Stimulated activated CD4-positive, alpha-beta T cell treated with anti-CD3 and anti-CD28 coated beads, TNF-alpha, amount 100 ng/mL, for 48 hours (primary cell): ENCODE data around the gene PLSCR4.
"Not testable (repeated sequence)": the region's sequence is repeated elsewhere in the genome, so short reads cannot be mapped to it uniquely, and the experiment has no call there.

Source experiments
- DNase-seq, 3 donors: peaks; one replicate each; pipeline ENCODE4 v3.0.0-alpha.2; 2020; ENCODE audit warnings: low read depth in 3 of 3

The PLSCR4 gene, protein sequence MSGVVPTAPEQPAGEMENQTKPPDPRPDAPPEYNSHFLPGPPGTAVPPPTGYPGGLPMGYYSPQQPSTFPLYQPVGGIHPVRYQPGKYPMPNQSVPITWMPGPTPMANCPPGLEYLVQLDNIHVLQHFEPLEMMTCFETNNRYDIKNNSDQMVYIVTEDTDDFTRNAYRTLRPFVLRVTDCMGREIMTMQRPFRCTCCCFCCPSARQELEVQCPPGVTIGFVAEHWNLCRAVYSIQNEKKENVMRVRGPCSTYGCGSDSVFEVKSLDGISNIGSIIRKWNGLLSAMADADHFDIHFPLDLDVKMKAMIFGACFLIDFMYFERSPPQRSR

DNA sequence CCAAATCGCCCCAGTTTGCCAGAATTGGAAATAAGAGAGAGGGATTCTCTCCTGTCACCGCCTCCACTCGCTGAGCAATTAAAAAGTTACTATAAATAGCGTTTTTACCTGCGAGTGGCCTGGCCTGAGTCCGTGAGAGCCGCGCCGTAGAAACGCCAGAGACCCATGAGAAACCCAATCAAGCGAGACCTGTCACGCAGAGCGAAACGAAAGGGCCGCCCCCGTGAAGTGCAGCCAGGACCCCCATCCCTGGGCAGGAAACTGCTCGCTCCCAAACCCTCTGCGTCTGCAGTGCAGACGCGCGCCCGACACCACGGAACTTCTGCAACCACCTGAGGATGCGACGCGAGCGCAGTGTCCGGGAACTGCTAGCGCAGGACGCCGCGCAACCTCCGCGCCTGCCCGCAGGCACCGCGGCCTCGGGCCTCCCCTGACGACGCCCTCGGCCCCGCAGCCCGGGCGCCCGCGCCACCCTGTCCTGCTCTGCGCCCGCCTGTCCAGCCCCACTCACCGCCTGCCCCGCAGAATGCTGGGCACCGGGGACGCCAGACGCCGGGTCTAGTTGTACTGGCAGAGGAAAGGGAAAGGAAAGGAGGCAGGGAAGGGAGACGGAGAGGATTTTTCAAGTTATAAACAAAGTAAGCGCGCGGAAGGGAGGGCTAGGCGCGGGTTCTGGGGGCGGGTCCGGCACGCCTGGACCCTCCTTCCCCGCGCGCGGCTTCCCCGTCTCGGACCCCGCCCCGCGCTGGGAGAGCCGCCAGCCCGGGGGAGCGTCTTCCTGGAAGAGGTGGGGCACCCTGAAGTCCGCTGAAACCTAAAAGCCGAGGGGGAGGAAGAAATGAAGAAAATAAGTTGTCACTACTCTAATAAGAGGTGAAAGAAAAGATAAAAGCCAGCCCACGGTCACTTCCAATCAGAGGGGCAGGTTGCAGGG, at the start of gene PLSCR4:
Gene PLSCR4, minus strand, starts transcription at position 657 of the 934 bp plus-strand sequence. CDS start 29,034 bp downstream, outside the sequence.
- peak in 1 of 3 donors; percentile 0 for DNase-seq

DNA sequence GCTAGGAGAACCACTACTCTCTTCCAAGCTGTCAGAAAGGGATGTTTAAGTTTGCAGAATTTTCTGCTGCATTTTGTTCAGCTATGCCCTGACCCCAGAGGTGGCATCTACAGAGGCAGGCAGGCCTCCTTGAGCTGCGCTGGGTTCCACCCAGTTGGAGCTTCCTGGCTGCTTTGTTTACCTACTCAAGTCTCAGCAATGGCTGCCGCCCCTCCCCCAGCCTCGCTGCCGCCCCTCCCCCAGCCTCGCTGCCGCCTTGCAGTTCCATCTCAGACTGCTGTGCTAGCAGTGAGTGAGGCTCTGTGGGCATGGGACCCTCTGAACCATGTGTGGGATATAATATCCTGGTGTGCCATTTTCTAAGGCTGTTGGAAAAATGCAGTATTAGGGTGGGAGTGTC, 42.5 kb upstream of the PLSCR4 start:
- DNase-seq = not testable (repeated sequence)

DNA sequence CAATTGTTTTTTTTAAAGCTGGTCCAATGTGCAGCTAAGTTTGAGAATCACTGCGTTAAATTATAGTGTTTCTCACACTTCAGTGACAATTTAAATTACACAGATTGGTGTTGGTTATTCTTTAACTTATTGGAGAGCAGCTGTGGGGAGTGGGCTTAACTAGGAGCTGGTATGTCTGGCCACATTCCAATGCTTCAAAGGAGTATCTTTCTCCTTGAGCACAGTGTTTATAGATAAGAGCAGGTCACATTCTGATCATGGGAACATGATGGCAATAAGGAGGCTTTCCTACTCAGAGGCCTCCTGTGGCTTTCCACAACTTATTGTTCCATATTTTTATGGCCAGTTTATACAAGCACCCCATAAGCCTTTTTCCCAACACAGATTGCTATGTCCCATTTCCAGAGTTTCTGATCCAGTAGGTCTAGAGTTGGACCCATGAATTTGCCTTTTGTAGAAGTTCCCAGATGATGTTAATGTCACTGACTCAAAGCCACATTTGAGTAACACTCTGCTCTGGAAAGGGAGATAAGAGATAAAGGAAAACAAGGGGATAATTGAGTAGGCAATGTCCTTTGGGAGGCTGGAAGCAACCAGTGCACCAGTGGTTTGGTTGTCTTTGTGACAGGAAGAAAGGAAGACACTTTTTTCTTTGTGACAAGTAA, 33.0 kb upstream of the PLSCR4 start:
- no peak for DNase-seq

DNA sequence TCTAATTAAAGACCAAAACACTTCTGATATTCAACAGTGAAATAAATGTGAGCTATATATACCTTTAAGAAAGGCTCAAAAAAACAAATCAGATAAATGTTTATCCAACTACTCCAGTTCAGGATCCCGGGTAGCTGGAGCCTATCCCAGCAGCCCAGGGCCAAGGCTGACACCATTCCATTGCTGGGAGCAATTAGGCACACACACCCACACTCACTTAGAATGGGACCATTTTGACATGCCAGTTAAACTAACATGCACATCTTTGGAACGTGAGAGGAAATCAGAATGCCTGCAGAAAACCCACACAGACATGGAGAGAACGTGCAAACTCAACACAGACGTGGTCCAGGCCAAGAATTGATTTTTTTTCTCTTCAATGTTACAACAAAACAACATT, 30.0 kb upstream of the PLSCR4 start:
- no peak for DNase-seq

DNA sequence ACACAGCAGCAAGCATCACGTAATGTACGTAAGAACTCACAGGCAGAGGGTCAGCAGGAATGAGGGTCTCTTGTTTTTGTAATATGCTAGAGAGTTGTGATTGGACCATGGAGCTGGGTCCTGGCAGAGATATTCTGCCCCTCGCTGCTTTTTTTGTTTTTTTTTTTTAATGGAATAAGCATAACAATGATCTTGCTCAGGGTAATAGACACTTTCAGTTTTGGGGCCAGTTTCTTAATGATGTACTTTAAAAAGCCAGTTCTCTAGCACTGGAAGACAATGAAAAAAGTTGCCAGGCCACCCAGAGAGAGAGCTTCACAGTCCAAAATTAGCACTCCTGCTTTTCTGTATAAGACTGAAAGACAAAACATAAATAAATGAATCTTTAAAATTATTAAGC, 29.0 kb upstream of the PLSCR4 start:
- no peak for DNase-seq

DNA sequence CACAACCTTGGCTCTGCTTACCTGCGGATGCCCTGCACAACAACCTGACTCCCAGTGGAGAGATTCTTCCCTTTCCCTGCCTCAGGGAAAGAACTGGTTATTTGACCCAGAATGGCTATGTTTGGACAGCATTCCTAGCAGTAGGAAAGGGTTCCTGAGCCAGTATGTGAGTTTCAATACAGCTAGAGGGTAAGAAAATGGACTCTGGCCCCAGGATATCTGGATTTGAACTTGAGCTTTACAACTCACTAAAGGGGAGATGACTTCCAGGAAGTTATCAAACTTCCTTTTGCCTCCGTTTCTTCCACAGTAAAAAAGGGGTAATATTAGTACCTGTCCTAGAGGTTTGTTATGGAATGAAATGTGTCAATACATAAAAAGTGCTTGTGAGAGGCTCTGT, 28.1 kb upstream of the PLSCR4 start:
- DNase-seq = no peak

DNA sequence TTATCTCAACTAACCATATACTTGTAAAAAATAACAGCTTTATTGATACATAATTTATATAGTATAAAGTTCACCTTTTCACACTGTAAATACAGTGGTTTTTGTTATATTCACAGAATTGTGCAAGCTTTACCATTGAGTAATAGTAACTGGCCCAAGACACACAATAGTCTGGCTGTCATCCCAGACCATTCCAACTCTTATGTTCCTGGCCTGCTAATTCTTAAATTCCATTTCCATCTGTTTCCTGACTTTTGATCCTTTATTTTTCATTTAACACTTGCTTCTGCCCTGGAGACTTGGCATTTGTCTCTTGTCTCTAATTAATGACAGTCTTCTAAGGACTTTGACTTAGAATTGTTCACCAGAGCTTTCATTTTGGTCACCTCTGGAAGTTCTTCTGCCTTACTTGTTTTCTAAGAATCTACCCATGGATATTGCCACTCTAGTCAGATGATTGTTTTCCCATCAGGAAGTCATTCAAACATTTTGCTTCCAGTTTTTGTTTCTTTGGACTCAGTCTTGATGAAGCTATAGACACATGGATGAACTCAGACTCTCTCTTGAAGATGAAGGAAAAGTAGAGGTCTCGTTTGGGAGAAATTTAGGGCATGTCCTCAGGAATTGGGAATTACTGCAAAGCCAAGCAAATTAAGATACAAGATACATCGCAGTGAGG, 27.2 kb upstream of the PLSCR4 start:
- no peak for DNase-seq

DNA sequence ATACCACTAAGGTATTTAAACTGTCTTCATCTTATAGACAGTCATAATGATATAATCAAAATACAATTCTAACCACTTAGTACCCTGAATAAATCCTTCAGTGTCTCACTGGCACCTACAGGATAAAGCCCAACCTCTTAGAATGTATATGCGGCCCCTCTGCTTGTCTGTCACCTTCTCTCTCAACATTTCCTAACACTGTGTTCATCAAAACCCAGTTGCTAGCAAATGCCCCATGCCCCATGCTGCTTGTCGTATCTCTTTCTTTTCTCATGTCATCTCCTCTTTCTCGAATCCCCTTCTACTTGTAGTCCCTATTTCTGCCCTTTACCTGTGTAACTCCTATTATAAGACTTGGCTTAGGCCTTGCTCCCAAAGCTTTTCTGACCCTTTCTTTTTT, 24.6 kb upstream of the PLSCR4 start:
- DNase-seq = no peak

DNA sequence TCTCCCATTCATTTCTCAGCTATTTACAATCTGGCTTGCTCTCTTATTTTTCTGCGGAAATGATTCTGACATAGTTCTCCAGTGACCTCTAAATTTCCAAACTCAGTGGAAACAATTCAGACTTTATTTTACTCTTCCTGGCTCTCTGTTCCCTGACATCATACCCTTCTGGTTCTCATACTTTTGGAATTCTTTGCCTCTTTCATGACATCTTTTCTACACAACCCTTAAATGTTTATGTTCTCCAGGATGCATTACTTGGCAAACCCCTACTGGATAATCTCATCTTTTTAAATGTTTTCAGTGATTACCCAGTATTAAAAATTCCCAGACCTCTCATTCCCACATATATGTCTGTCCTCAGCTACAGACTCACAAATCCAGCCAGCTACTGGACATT, 23.9 kb upstream of the PLSCR4 start:
- no peak for DNase-seq

DNA sequence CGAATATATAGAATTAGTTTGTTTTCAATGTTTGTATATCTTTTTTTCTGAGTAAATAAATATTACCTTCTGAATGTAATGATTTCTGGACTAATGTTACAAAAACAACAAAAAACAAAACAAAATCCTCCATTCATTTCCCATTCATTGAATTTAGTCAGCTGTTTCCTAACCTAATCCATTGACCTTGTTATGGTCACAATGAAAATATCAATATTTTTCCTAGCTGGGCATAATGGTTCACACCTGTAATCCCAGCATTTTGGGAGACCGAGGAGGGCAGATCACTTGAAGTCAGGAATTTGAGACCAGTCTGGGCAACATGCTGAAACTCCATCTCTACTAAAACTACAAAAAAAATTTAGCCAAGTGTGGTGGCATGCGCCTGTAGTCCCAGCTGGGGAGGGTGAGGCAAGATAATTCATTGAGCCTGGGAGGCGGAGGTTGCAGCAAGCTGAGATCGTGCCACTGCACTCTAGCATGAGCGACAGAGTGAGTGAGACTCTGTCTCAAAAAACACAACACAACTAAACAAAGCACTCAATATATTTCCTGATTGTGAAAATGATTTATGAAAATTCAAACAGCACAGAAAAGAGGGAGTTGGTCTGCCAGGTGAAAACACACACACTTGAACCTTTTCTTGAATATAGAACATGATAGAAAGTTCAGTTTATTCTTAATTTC, 23.0 kb upstream of the PLSCR4 start:
- no peak for DNase-seq

DNA sequence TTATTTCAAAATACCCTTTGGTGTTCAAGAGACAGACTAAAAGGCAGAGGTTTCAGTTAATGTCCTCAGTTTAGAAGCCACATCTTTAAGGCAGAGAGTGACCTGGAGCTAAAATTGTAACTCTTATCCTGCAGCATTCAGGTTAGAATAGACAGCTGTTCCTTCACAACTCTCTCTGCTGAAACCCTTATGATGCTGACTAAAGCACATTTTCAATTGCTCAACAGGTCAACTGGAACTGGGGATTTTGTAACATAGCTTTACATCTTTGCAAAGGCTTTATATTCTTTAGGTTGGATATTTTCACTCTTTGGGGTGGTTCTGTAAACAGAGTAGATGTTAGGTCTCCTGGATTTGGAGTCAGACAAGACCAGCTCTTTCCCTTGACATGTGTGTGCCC, 20.3 kb upstream of the PLSCR4 start:
- no peak for DNase-seq

DNA sequence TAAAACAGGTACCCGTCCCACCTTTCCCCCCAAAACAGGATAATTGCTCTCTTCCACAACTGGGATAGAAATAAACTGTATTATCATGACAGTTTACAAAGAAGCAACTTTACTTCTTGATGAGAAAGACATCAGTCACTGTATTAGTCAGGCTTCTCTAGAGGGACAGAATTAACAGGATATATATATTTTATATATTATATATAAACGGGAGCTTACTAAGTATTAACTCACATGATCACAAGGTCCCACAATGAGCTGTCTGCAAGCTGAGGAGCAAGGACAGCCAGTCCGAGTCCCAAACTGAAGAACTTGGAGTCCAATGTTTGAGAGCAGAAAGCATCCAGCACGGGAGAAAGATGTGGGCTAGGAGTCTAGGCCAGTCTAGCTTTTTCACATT, 18.4 kb upstream of the PLSCR4 start:
- DNase-seq = no peak

DNA sequence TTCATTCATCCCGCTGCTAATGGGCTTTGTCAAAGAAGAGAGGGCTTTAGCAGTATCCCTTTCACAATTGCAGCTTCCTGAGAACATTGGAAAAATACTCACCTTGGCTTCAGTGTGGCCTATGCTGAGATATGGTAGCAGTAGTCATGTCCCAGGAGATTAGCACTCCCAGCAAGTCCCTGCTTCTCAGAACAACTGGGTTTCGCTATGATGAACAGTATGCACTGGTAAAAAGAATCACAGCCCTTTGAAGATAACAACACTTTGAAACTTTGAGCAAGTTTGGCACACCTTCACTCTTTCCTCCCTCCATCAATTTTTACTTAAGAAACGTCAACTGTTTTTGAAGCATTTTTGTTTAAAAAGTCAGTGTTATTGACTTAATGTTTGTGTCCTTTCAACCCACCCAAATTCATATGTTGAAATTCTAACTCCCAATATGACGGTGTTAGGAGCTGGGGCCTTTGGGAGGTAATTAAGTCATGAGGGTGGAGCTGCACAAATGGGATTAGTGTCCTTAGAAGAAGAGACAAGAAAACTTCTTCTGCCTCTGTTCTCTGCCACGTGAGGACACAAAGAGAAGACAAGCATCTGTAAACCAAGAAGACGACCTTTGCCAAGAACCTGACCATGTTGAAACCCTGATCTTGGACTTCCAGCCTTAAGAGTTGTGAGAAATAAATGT, 17.8 kb upstream of the PLSCR4 start:
- no peak for DNase-seq

DNA sequence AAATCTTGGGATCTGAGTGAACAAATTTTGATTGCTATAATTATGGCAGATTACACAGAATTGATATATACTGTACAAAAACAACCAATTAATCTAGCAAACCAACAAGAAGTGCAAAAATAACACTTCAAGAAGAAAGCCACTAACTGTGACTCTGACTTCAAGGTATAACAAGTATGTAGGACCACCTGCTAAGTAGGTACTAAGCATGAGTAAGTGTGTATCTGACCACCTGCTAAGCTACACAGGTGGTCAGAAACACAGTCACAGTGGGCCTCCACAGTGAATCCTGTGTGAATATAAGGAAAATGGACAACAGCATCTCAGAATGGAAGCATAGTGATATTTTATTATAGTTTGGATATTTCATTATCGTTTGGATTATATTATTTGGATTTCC, 14.8 kb upstream of the PLSCR4 start:
- DNase-seq = no peak

DNA sequence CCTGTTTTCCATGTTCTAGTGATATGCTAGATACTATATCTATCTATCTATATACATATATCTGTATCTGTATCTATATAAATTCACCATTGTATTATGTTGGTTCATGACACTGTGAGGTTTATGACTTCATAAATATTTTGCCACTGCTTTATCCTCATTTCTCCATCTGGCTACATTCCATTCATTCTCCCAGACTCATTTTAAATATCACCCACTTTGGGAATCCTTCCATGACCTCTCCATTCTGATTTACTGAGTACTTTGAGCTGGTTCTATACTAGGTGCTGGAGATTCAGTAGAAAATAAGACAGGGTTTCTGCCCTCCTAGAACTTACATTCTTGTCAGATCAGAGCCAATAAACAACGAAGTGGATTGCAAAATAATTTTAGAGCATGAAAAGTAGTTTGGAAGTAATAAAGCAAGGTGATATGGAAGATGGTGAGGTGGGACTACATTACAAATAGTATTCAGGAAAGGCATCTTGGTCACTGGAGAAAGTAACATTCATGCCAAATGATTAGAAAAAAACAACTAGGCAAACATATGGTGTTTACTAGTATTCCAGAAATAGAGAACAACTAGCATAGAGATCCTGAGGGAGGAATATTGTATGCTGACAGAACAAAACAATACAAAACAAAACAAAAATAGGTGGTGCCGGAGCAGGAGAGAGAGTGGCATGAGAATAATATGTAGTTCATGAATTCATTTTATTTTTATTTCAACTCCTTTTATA, 11.6 kb upstream of the PLSCR4 start:
- no peak for DNase-seq

DNA sequence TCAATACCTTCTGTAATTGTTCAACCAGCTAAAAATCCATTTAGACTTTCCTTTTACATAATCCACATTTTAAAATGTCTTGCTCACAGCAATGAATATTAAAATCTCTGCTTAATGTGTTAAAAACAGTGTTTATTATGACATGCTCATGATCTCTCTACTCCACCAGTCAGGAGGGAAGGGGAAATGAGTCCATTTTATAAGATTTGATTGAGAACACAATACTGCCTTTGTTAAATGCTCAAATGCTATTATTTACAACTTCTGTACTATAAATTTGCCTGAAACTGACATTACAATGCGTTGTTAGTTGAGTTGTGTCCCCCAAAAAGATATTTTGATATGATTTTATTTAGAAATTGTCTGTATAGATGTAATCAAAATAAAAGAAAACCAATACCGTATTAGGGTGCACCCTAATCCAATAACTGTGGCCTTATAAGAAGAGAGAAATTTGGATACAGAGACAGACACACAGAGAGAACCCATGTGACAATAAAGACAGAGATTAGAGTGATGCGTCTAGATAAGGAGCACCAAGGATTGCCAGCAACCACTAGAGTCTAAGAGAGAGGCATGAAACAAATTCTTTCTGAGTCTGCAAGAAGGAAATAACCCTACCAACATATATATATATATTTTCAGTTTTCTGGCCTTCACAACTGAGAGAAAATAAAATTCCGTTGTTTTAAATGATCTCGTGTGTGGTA, 9.1 kb upstream of the PLSCR4 start:
- DNase-seq = no peak

DNA sequence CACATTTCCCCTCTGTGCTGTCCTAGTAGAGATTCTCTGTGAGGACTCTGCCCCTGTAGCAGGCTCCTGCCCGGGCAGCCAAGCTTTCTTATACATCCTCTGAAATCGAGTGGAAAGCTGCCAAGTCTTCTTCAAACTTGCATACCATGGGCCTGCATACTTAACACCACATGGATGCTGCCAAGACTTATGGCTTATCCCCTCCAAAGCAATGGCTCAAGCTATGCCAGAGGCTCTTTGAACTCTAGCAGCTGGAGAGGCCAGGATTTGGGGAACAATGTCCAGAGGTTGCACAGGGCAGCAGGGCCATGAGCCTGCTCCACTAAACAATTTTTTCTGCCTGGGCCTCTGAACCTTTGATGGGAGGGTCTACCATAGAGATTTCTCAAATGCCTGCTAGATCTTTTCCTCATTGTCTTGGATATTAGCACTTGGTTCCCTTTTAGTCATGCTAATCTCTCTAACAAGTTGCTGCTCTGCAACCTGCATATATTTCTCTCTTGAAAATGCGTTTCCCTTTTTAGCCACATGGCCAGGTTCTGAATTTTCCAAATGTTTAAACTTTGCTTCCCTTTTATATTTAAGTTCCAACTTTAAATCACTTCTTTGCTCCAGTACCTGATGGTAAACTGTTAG, 6.1 kb upstream of the PLSCR4 start:
- no peak for DNase-seq

DNA sequence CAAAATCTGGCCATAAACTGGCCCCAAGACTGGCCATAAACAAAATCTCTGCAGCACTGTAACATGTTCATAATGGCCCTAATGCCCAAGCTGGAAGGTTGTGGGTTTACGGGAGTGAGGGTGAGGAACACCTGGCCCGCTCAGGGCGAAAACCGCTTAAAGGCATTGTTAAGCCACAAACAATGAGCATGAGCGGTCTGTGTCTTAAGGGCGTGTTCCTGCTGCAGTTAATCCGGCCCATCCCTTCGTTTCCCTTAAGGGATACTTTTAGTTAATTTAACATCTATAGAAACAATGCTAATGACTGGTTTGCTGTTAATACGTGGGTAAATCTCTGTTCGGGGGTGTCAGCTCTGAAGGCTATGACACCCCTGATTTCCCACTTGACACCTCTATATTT, 1.5 kb upstream of the PLSCR4 start:
- not testable (repeated sequence) for DNase-seq

DNA sequence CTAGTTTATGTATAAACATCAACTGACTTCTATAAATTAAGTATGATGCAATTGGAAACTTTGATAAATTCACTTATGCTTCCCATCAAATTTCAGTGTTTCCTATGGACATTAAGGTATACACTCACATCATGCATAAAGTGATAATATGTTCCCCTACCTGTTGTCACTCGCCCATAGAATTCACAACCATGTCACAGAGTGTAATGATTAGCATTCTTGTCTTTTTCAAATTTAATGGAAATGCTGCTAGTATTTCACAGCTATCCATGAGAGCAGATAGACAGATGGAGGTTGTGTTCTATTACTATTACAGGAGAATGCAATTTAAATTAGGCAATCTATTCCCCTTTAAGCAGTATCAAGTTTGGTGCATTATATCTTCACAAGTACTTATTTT, 984 bp downstream of the PLSCR4 start:
- no peak for DNase-seq
